GM10248 (cell line): ENCODE results near the gene SMARCA4.
"Not testable (repeated sequence)": the region's sequence is repeated elsewhere in the genome, so short reads cannot be mapped to it uniquely, and the experiment has no call there.

Experiments used
- CTCF ChIA-PET: fragments of 300-600 bp; sonication (Branson Sonifier 250); formaldehyde crosslinking; extraction: SDS; loops from one replicate; lab custom pipeline; 2021; ENCODE audit warnings: antibody characterized with exemption; lab: Yijun Ruan, JAX
- POLR2A ChIA-PET: fragments of 350-650 bp; sonication (Branson Sonifier 250); formaldehyde crosslinking; extraction: SDS; loops from one replicate; lab custom pipeline; 2020; ENCODE audit warnings: antibody characterized with exemption; lab: Yijun Ruan, JAX
- DNase-seq: peaks from one replicate; pipeline ENCODE4 v3.0.0; 2012; ENCODE audit errors: extremely low spot score
- CTCF ChIP-seq: IDR thresholded peaks from 2 replicates; pipeline ENCODE4 v1.5.1; 2012; ENCODE audit warnings: mild to moderate bottlenecking, low read depth; ENCODE audit errors: extremely low read depth, missing control alignments, control extremely low read depth

Gene SMARCA4

GRCh38 chr19:11089254-11090013 is 128.6 kb downstream of the SMARCA4 start, which contains the start of gene LDLR:
Gene LDLR, plus strand, starts transcription at chr19:11089463. Its CDS starts 86 bp downstream, at chr19:11089549.
- POLR2A ChIA-PET: interaction anchor here (0.5 to 1.2 kb wide), 2 partner anchors 153 to 1254 kb away, joined by 5 to 7 read pairs; partner anchors contain the start of gene PIN1

GRCh38 chr19:11090014-11090263 is 129.1 kb downstream of the SMARCA4 start:
- CTCF ChIA-PET: interaction anchor here (6.8 kb wide), 1 partner anchor 55 kb away, joined by 31 read pairs; no protein-coding TSS in a partner anchor
- POLR2A ChIA-PET: interaction anchor here (1.2 kb wide), 1 partner anchor 154 kb away, joined by 7 read pairs; no protein-coding TSS in a partner anchor
- DNase-seq: not testable (repeated sequence)

More at GRCh38 chr19:11089254-11090013, 128.6 kb downstream of the SMARCA4 start, which contains the start of gene LDLR:
- TF ChIP-seq CTCF: no peak
- peak; percentile 80 for DNase-seq
- CTCF ChIA-PET: interaction anchor here (1.3 to 6.8 kb wide), 3 partner anchors 35 to 153 kb away, joined by 3 to 31 read pairs (median 9); no protein-coding TSS in a partner anchor

GRCh38 chr19:11090264-11090996 is 129.6 kb downstream of the SMARCA4 start:
- peak; percentile 22 for TF ChIP-seq CTCF
- CTCF ChIA-PET: interaction anchor here (6.8 kb wide), 1 partner anchor 55 kb away, joined by 31 read pairs; no protein-coding TSS in a partner anchor
- peak; percentile 94 for DNase-seq
- POLR2A ChIA-PET: interaction anchor here (1.2 kb wide), 1 partner anchor 154 kb away, joined by 7 read pairs; no protein-coding TSS in a partner anchor

- no peak for DNase-seq
- ChIA-PET CTCF (interaction anchor here (6.8 kb wide), 1 partner anchor 56 kb away, joined by 31 read pairs; no protein-coding TSS in a partner anchor), POLR2A (interaction anchor here (1.2 kb wide), 1 partner anchor 155 kb away, joined by 7 read pairs; no protein-coding TSS in a partner anchor)
- TF ChIP-seq CTCF: no peak
These were observed 130.3 kb downstream of the SMARCA4 start for GRCh38 chr19:11090997-11091702.

- POLR2A ChIA-PET: no interaction called here
- no peak for DNase-seq
- CTCF ChIA-PET: interaction anchor here (1.0 to 6.8 kb wide), 3 partner anchors 25 to 56 kb away, joined by 3 to 31 read pairs (median 12); no protein-coding TSS in a partner anchor
- no peak for TF ChIP-seq CTCF
These were observed 130.9 kb downstream of the SMARCA4 start for GRCh38 chr19:11091703-11092153.

- DNase-seq: peak; percentile 29
- POLR2A ChIA-PET: no interaction called here
- CTCF ChIA-PET: interaction anchor here (1.0 to 6.8 kb wide), 3 partner anchors 26 to 57 kb away, joined by 3 to 31 read pairs (median 12); no protein-coding TSS in a partner anchor
- TF ChIP-seq CTCF: no peak
These were observed 131.3 kb downstream of the SMARCA4 start for GRCh38 chr19:11092181-11092538.
